HT-29 (cell line): ENCODE results near the gene CINP. TPM values are rescaled to one million over a fixed set of nuclear protein-coding genes. Genes with fewer than 3 reads are reported as not detected.

Source experiments
- DNase-seq: peaks from one replicate; pipeline ENCODE4 v3.0.0-alpha.2; 2015; ENCODE audit warnings: low spot score
- total RNA-seq: library from RNA; depleted of rRNA; stranded (reverse); fragments of >200 nt; shearing (Covaris generic); gene quantifications from 2 replicates; pipeline ENCODE4 v1.2.3, GENCODE V29; 2014; rRNA removed

The CINP gene
- total RNA-seq = 25.2 and 27.7 TPM in 2 replicates

- DNase-seq = peak; percentile 89
These were observed at the start of gene CINP, which contains the start of gene TECPR2 for GRCh38 chr14:102362545-102363181. Gene CINP, minus strand, starts transcription at chr14:102362890. Its CDS starts 39 bp downstream, at chr14:102362851. Gene TECPR2, plus strand, starts transcription at chr14:102362941. Its CDS starts 13,781 bp downstream, at chr14:102376722.

DNA sequence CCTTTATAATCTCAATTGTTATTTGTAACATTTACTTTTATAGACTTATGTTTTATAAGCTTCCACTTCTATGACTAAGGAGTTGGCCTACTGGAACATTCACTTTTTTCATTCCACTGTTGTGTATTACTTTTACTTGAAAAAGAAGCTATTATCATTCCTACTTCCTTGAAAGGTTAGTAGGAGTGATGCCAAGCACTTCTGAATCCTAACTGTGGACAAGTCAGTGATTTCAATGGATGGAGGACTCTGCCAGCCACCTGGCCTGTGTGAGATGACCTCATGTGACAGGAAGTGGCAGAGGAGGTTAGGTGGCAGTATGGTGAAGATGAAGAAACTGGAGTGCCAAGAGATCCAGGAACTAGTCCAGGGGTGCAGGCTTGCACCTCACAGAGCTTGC lies 46.0 kb upstream of the CINP start:
- DNase-seq = no peak

- no peak for DNase-seq
These were observed 44.6 kb upstream of the CINP start for GRCh38 chr14:102407258-102407657.

DNA sequence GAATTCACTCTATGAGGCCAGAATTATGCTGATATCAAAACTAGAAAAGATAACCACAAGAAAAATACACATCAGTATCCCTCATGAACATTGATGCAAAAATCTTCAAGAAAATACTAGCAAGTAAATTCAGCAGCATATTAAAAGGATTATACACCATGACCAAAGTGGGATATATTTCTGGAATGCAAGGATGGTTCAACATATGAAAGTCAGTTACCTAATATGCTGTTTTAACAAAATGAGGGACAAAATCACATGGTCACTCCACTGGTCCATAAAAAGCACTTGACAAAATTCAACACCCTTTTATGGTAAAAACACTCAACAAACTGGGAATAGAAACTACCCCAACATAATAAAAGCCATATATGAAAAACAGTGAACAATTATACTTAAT lies 40.3 kb upstream of the CINP start:
- DNase-seq = no peak

DNA sequence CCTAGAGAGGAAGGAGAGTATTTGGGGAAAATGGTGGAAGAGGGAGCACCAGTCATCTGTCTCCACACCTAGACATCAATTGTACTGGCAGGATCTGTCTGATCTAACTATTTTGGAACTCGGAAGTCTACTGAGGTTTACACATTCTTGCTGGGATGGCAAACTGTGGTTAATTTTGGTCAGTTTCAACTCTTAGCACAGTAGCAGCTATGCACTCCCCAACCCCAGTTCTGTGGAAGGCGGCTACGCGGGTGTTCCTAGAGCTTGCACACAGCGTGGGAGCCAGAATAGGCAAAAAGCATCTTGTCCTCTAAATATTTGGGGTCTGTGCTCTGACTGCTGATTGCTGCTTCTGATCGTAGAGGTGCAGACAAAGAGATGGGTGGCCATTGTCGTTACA lies 33.8 kb upstream of the CINP start:
- DNase-seq = no peak

- no peak for DNase-seq
These were observed 32.2 kb upstream of the CINP start for GRCh38 chr14:102394717-102395375.

GRCh38 chr14:102392506-102392905 lies 29.8 kb upstream of the CINP start:
- DNase-seq = no peak

GRCh38 chr14:102390064-102390855 lies 27.6 kb upstream of the CINP start:
- DNase-seq = no peak

DNA sequence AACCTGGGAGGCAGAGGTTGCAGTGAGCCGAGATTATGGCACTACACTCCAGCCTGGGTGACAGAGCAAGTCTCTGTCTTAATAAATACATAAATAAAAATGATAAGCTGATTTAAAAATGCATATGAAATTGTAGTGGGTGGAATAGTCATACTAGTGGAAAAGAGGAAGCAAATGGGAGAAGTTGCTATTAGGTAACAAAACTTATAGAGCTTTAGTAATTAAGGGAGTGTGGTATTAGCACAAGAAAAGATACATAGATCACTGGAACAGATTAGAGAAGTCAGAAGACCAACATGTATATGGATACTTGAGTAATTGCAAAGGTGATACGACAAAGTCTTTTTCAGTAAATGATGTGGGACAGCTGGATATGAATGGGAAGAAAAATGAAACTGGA lies 26.6 kb upstream of the CINP start:
- no peak for DNase-seq

DNA sequence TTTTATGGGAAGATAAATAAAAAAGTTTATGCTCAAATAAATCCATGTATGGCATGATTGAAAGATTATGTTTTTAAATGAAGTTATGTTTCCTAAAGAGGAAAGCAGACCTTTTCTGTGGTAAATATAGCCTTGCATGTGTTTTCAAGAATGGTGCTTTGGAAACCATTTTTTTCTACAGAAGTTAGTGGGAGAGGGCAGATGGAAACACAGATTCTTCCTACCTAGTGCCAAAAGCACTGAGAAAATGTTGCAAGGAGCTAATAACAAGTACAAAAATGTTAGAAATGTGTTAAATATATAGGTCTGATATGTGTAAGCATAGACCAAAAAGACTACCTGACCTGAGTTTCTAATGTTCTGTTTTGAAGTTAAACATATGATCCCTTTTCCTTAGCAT lies 24.4 kb upstream of the CINP start:
- DNase-seq = no peak

DNA sequence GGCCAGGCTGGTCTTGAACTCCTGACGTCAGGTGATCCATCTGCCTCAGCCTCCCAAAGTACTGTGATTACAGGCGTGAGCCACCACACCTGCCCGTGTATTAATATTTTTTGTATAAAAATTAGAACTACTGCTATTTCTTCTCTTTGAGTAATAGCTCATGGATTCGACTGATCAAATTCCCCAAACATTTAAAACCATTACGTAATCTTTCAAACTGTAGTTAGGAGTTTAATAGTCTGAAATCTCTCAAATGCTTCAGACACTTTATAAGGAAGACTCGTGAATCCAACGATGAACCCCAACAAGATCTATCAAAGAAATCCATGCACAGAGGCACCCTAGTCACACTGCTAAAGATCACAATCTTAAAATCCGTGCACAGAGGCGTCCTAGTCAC lies 16.1 kb upstream of the CINP start:
- DNase-seq = no peak

GRCh38 chr14:102377696-102378095 lies 15.0 kb upstream of the CINP start:
- no peak for DNase-seq

GRCh38 chr14:102375119-102375518 lies 12.4 kb upstream of the CINP start:
- DNase-seq = no peak

DNA sequence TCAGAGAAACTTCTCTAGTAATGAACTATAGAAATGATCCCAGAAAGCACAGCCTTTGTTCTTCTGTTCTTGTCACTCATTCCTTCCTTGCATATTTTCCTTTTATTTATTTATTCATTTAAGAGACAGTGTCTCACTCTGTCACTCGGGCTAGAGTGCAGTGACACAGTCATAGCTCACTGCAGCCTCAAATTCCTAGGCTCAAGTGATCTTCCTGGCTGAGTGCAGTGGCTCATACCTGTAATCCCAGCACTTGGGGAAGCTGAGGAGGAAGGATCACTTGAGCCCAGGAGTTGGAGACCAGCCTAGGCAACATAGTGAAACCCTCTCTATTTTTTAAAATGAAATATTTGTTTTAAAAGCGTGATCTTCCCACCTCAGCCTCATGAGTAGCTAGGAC lies 11.6 kb upstream of the CINP start:
- DNase-seq = no peak

DNA sequence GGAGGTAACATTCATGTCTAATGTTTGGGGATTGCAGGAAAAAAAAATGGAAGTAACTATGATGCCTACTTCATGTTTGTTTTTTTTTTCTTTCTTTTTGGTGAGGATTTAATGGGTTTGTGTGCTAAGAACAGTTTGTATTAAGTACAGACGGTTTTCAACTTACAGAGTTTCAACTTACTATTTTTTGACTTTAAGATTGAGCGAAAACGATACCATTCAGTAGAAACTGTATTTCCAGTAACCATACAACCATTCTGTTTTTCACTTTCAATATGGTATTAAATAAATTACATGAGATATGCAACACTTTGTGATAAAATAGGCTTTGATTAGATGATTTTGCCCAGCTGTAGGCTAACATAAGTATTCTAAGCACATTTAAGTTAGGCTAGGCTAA lies 10.4 kb upstream of the CINP start:
- no peak for DNase-seq

DNA sequence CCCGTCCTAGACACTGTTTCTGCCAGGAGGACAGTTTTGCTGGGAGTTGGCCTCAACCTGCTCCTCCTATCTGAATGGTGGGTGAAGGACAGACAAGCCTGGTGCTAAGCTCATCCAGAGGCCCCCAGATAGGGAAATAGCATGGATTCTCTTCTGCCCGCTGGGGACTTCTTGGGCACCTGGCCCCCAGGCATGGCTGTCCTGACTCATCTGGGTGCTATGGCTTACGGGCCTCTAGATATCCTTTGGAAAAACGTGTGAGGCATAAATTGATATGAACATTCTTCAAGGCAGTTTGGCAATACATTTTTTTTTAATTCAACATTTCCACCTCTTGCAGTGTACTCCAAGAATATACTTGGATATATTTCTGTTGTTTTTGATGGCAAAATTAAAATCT lies 8.7 kb upstream of the CINP start:
- DNase-seq = no peak

- no peak for DNase-seq
These were observed 7.7 kb upstream of the CINP start for GRCh38 chr14:102370305-102370809.

GRCh38 chr14:102363182-102363943 lies 673 bp upstream of the CINP start:
- DNase-seq = peak; percentile 12

DNA sequence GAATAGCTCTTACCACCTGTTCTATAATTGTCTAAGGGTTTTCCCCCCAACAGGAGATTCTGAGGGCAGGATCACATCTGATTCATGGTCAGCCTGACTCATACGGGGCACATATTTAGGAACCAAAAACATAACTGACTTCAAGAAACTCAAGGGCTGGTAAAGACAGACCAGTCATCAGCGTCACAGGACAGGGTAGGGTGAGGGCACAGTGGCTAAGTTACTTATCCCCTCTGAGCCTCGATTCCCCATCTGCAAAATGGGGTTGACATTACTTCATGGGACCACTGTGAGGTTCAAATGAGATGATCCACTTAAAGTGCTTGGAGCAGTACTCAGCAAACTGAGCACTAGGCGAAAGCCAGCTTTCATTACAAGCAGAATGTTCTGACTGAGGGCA lies 606 bp downstream of the CINP start:
- DNase-seq = no peak

- no peak for DNase-seq
These were observed 2.3 kb downstream of the CINP start for GRCh38 chr14:102360388-102360787.

- DNase-seq = no peak
These were observed 3.3 kb downstream of the CINP start for GRCh38 chr14:102359341-102359740.

DNA sequence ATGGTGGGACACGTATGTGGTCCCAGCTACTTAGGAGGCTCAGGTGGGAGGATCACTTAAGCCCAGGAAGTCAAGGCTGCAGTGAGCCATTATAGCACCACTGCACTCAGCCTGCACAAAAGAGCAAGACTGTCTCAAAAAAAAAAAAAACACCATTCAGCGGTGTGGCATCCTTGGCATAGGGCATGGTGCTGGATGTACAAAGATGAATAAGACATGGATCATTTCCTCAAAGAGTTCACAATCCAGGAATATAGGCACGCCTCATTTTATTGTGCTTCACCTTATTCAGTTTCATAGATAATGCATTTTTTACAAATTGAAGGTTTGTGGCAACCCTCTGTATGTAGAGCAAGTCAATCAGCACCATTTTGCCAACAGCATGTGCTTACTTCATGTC lies 6.4 kb downstream of the CINP start:
- no peak for DNase-seq
